Fibroblast of skin of abdomen (primary cell): ENCODE measurements around the gene RNPEPL1.

Experiments
- DNase-seq: peaks from one replicate; pipeline ENCODE4 v3.0.0-alpha.2; 2013

Gene RNPEPL1

GRCh38 chr2:240593703-240594451 lies 25.6 kb downstream of the RNPEPL1 start:
- DNase-seq, result no peak

DNA sequence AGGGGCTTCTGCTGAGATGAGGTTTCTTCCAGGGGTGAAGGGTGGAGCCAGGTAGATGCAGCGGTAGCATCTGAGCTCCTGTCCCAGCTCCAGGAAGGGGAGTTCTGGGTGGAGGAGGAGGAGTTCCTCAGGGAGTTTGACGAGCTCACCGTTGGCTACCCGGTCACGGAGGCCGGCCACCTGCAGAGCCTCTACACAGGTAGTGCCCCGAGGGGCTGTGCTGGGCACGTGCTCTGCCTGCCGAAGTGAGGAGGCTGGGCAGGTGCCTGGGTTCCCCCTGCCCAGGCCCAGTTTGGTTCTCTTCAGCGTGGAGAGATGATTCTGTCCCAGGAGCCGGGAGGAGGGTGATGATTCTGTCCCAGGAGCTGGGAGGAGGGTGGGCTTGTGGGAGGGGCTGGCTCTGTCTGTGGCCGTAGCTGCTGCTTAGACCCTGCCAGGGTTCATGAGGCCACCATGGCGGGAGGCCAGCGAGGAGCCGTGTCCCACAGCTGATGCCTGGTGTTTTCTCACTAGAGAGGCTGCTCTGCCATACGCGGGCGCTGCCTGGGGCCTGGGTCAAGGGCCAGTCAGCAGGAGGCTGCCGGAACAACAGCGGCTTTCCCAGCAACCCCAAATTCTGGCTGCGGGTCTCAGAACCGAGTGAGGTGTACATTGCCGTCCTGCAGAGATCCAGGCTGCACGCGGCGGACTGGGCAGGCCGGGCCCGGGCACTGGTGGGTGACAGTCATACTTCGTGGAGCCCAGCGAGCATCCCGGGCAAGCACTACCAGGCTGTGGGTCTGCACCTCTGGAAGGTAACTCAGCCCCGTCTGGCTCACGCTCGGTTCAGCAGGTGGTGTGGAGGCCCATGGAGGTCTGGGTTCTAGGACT lies 26.5 kb downstream of the RNPEPL1 start:
- DNase-seq, result no peak

- DNase-seq, result no peak
Observed at GRCh38 chr2:240595381-240596079, 27.2 kb downstream of the RNPEPL1 start.

- DNase-seq, result no peak
Observed at GRCh38 chr2:240596080-240596460, 27.8 kb downstream of the RNPEPL1 start.

- DNase-seq, result no peak
Observed at GRCh38 chr2:240596491-240596931, 28.2 kb downstream of the RNPEPL1 start.

DNA sequence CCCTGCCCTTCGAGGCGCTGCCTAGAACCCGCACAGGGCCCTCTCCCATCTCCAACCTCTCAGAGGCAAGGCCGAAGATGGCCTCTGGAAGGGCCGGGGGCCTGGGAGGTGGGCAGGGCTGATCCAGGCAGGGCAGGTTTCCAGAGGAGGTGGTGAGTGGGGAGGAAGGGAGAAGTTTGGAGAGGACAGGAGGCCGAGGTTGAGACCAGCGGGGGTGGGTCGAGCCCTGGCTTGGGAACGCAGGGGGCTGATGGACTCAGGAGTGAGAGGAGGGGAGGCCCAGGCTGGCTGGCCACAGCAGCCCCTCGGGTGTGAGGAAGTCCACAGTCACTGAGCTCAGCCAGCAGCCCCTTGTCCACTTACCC lies 28.8 kb downstream of the RNPEPL1 start:
- DNase-seq, result no peak

DNA sequence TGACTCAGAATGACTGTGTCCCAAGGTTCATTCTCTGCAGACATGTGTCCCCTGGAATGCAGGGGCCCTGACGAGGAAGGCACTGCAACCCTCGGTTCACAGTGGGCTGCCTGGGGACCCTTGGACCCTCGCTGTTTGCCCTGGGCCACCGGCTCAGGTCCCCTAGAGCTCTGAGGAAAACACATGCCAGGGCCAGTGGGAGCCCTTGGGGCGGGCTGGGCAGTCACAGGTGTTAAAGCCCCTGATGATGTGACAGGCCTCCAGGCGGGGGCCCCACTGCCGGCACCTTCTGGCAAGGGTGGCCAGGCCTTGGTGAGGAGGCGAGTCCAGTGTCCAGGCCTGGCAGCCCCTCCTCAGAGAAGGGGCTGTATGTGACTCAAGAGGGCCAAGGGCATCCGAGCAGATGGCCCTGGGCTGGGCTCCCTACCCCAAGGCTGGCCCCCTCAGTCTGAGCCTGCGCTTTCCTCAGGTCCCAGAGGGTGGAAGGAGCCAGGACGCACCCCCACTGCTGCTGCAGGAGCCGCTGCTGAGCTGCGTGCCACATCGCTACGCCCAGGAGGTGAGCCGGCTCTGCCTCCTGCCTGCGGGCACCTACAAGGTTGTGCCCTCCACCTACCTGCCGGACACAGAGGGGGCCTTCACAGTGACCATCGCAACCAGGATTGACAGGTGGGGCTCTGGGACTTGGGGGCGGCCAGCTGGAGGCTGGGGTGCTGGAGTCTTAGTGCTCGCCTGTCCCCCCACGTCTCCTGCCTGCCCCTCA lies 29.3 kb downstream of the RNPEPL1 start:
- no peak for DNase-seq

DNA sequence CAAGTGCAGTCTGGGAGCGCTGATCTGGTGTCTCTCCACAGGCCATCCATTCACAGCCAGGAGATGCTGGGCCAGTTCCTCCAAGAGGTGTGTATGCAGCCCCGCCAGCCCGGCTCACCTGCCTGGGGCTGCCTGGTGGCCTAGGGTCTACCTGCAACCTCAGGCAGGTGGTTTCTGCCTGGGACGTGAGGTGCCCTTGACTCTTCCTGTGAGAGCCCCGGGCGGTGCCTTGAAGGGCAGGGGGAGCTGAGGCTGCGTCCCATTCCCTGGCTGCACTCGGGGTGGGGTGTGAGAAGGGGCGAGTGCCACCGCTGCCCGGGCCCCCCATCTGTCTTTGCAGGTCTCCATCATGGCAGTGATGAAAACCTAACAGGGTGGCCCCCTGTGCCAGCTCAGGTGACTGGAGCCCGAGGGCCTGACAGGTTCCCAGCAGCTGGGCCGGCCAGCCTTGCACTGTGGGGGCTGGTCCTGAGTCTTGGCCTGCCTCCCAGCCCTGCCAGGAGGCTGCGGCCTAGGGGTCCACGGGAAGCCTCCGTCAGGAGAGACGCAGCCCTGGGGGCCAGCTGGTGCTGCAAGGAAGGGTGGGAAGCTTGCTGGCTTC lies 30.1 kb downstream of the RNPEPL1 start:
- no peak for DNase-seq

DNA sequence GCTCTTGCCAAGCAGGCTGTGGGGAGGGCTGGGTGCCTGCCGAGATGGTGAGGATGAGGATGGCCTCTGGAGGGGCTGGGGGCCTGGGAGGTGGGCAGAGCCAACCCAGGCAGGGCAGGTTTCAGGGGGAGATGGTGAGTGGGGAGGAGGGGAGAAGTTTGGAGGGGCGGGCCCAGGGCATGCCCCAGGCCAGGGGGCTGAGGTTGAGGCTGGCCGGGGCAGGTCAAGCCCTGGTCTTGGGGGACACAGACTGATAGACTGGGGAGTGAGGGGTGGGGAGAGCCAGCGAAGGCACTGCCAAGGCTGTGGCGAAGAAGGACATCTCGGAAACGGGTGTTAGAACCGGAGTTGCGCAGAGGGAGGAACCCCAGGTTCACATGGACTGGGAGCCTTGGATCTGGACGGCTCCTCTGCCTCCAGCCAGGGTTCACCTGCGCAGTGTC lies 30.9 kb downstream of the RNPEPL1 start:
- DNase-seq, result no peak

- DNase-seq, result no peak
Observed at GRCh38 chr2:240600451-240600961, 32.2 kb downstream of the RNPEPL1 start.

GRCh38 chr2:240601061-240601830 lies 33.0 kb downstream of the RNPEPL1 start:
- DNase-seq, result no peak

DNA sequence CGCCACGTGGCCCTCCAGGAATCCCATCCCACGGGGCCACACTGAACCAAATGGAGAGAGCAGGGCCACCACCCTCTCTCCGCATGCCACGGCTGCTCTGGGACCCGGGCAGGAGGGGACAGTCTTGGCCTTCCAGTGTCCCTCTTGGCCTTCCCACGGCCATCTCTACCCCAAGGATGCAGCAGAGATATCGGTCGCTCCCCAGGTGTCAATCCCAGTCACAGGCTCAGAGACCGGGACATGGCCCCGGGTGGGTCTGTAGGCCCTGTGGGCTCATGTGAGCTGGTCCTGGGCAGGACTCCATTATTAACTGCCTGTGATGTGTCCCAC lies 33.5 kb downstream of the RNPEPL1 start:
- DNase-seq, result no peak

DNA sequence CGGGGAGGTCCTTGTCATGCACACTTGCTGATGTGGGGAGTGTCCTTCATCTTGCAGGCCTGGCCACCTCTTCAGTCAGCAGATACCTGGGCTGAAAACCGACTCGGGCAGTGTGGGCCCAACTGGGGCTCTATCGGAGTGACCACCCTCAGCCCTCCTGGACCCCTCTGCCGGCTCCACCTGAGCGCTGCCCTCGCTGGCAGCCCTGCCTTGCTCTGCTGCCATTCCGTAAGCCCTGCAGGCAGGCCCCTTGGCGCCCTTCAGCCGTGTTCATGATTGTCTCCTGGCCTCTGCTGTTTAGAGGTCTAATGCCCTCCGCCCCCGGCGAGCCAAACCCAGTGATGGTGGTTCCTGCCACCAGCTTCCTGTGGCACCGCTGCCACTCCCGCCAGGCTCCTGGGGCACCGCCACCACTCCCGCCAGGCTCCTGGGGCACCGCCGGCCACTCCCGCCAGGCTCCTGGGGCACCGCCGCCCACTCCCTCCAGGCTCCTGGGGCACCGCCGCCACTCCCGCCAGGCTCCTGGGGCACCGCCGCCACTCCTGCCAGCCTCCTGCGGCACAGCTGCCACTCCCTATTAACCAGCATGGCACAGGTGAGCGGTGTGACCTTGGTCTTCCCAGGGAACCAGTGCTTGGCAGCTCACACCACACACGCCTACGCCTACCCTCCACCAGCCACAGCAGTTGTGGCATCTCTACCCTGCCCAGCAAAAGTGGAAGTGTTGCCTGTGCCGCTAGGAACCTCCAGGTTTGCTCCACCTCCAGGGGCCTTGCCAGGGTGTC lies 34.2 kb downstream of the RNPEPL1 start:
- DNase-seq, result no peak

DNA sequence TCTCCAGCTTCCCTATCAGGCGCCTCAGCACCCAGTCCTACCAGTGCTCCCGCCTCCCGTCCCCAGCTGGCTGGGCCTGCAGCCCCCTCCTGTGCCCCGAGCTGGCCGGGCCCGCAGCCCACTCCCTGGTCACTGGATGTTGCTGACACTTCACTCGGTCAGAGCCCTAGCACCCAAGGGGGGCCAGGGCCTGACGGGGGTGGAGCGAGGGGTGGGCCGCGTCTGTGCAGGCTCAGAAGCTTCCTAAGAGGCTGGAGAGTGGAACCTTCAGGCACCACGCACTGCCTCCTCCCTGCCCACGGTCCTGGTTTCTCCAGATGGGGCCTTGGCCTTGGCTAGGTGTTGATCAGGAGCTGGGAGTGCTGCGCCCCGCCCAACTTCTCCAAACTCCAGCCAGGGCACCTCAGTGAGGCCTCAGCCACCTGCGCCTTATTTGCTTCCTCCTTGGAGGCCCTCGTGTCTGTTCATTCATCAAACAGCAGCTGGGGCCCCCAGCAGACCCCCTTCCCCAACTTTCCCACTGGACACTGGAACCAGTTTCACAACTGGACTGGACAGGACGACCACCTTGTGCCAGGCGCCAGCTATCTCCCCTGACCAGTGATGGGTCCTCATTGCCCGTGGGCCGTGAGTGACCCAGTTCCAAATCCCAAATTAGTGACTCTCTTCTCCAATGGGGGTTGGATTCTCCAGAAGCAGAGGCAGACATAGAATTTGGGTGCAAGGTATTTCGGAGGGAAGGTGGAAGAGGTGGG lies 35.0 kb downstream of the RNPEPL1 start:
- DNase-seq, result no peak

GRCh38 chr2:240603846-240604245 lies 35.6 kb downstream of the RNPEPL1 start:
- DNase-seq, result no peak

DNA sequence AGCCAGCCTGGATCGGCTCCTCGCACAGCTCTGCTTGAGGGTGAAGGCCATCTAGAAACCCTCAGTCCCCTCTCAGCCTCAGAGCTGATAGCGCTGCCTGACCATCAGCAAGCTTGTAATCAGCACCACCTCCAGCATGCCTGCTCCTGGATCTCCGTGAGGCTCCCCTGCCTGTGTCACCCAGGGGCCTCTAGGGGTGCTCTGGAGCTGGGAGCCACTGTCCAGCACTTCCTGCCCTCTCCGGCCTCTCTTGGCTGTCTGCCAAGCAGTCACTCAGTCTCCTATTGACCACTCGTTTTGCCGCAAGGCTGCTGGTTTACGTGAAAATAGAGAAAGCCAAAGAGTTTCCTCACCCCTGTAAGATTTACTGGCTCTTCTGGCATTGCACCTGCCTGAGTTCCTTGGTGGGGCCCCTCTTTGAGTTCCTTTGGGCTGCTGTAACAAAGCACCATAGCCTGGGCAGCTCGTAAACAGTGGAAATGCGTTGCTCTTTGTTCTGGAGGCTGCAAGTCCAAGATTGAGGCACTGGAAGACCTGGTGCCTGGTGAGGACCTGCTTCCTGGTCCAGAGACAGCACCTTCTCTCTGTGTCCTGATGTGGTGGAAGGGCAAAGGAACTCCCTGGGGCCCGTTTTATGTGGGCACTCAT lies 36.1 kb downstream of the RNPEPL1 start:
- no peak for DNase-seq

DNA sequence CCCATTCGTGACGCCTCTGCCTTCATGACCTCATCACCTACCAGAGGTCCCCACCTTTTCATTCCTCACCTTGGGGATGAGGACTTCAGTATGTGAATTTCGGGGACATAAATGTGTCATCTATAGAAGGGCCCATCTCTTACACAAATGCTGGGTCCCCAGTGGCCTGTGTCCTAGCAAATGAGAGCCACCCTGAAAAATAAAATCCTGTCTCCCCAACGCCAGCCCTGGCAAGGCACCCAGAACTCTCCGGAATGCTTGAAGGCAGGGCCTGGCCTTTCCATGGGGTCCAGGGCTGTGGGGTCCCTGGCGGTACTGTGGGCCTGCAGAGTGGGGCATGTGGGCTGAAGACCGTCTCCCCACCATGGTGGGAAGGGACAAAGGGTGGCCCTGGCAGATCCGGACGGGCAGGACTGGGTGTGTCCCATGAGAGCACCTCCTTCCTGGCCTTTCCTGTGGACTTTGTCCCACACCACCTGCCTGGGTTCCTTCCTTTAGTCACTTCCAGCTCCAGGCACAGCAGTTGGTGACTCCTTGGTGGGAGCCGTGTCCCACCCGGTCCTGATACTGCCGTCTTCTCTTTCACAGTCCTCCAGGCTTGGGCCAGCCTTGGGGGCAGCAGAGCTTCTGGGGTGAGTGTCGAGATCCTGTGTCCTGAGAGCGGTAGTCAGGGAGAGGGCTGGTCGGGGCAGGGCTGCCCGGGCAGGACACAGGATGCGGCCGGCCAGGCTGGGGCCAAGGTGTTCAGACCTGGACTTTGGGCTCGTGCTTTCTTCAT lies 36.8 kb downstream of the RNPEPL1 start:
- DNase-seq, result no peak
